Measurements from ENCODE around the gene GMDS.

DNA sequence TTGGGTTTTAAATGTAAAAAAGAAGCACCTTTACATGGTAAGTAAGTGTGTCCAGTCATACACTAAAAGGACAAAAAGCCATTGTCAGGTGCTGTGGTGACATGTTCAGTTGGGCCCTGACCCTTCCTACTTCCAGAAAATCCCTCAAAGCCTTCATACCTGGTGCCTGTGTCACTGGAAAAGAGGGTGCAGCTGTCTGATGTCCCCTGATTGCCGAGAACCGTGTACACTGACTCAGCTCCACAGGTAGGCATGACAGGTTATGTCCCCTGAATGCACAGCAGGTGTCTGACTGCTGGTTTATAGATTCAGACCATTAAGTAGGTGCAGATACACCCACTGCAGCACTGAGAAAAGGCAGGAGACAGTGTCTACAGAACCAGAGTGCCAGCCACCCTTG is 536.6 kb downstream of the GMDS start:
- TF ChIP-seq, protein P1, sequence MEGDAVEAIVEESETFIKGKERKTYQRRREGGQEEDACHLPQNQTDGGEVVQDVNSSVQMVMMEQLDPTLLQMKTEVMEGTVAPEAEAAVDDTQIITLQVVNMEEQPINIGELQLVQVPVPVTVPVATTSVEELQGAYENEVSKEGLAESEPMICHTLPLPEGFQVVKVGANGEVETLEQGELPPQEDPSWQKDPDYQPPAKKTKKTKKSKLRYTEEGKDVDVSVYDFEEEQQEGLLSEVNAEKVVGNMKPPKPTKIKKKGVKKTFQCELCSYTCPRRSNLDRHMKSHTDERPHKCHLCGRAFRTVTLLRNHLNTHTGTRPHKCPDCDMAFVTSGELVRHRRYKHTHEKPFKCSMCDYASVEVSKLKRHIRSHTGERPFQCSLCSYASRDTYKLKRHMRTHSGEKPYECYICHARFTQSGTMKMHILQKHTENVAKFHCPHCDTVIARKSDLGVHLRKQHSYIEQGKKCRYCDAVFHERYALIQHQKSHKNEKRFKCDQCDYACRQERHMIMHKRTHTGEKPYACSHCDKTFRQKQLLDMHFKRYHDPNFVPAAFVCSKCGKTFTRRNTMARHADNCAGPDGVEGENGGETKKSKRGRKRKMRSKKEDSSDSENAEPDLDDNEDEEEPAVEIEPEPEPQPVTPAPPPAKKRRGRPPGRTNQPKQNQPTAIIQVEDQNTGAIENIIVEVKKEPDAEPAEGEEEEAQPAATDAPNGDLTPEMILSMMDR (IDR thresholded peaks at IDR 0.05) = no peak
- TF ChIP-seq SP1 (CRISPR knock-in tag; conservative IDR thresholded peaks at IDR 0.05) (no peak), TEAD1 (CRISPR knock-in tag; IDR thresholded peaks at IDR 0.05) (no peak), GRHL2 (CRISPR knock-in tag; IDR thresholded peaks at IDR 0.05; ENCODE audit: insufficient replicate concordance, severe bottlenecking) (no peak), FOXJ3 (CRISPR knock-in tag; IDR thresholded peaks at IDR 0.05; ENCODE audit: borderline replicate concordance) (no peak), NFE2L1 (CRISPR knock-in tag; IDR thresholded peaks at IDR 0.05) (no peak), MYBL2 (CRISPR knock-in tag; IDR thresholded peaks at IDR 0.05) (no peak), JUN (CRISPR knock-in tag; IDR thresholded peaks at IDR 0.05) (no peak), NR2C2 (CRISPR knock-in tag; IDR thresholded peaks at IDR 0.05) (no peak)
- TF ChIP-seq, protein P2, sequence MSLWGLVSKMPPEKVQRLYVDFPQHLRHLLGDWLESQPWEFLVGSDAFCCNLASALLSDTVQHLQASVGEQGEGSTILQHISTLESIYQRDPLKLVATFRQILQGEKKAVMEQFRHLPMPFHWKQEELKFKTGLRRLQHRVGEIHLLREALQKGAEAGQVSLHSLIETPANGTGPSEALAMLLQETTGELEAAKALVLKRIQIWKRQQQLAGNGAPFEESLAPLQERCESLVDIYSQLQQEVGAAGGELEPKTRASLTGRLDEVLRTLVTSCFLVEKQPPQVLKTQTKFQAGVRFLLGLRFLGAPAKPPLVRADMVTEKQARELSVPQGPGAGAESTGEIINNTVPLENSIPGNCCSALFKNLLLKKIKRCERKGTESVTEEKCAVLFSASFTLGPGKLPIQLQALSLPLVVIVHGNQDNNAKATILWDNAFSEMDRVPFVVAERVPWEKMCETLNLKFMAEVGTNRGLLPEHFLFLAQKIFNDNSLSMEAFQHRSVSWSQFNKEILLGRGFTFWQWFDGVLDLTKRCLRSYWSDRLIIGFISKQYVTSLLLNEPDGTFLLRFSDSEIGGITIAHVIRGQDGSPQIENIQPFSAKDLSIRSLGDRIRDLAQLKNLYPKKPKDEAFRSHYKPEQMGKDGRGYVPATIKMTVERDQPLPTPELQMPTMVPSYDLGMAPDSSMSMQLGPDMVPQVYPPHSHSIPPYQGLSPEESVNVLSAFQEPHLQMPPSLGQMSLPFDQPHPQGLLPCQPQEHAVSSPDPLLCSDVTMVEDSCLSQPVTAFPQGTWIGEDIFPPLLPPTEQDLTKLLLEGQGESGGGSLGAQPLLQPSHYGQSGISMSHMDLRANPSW (CRISPR knock-in tag; conservative IDR thresholded peaks at IDR 0.05; ENCODE audit: low read depth) = no peak
- TF ChIP-seq, protein P3, sequence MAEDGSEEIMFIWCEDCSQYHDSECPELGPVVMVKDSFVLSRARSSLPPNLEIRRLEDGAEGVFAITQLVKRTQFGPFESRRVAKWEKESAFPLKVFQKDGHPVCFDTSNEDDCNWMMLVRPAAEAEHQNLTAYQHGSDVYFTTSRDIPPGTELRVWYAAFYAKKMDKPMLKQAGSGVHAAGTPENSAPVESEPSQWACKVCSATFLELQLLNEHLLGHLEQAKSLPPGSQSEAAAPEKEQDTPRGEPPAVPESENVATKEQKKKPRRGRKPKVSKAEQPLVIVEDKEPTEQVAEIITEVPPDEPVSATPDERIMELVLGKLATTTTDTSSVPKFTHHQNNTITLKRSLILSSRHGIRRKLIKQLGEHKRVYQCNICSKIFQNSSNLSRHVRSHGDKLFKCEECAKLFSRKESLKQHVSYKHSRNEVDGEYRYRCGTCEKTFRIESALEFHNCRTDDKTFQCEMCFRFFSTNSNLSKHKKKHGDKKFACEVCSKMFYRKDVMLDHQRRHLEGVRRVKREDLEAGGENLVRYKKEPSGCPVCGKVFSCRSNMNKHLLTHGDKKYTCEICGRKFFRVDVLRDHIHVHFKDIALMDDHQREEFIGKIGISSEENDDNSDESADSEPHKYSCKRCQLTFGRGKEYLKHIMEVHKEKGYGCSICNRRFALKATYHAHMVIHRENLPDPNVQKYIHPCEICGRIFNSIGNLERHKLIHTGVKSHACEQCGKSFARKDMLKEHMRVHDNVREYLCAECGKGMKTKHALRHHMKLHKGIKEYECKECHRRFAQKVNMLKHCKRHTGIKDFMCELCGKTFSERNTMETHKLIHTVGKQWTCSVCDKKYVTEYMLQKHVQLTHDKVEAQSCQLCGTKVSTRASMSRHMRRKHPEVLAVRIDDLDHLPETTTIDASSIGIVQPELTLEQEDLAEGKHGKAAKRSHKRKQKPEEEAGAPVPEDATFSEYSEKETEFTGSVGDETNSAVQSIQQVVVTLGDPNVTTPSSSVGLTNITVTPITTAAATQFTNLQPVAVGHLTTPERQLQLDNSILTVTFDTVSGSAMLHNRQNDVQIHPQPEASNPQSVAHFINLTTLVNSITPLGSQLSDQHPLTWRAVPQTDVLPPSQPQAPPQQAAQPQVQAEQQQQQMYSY (CRISPR knock-in tag; IDR thresholded peaks at IDR 0.05) = no peak
- TF ChIP-seq, protein P4, sequence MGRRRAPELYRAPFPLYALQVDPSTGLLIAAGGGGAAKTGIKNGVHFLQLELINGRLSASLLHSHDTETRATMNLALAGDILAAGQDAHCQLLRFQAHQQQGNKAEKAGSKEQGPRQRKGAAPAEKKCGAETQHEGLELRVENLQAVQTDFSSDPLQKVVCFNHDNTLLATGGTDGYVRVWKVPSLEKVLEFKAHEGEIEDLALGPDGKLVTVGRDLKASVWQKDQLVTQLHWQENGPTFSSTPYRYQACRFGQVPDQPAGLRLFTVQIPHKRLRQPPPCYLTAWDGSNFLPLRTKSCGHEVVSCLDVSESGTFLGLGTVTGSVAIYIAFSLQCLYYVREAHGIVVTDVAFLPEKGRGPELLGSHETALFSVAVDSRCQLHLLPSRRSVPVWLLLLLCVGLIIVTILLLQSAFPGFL (CRISPR knock-in tag; IDR thresholded peaks at IDR 0.05; ENCODE audit: borderline replicate concordance) = no peak
- TF ChIP-seq, protein P5, sequence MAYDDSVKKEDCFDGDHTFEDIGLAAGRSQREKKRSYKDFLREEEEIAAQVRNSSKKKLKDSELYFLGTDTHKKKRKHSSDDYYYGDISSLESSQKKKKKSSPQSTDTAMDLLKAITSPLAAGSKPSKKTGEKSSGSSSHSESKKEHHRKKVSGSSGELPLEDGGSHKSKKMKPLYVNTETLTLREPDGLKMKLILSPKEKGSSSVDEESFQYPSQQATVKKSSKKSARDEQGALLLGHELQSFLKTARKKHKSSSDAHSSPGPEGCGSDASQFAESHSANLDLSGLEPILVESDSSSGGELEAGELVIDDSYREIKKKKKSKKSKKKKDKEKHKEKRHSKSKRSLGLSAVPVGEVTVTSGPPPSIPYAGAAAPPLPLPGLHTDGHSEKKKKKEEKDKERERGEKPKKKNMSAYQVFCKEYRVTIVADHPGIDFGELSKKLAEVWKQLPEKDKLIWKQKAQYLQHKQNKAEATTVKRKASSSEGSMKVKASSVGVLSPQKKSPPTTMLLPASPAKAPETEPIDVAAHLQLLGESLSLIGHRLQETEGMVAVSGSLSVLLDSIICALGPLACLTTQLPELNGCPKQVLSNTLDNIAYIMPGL (CRISPR knock-in tag; IDR thresholded peaks at IDR 0.05) = no peak

Data from WTC11 (cell line).